GM23338 (cell line): ENCODE measurements around the gene ASPSCR1.

ENCODE experiments used
- CREB1 ChIP-seq: fragments of 250-450 bp; sonication (Bioruptor Pico); IDR thresholded peaks from 2 replicates; pipeline ENCODE4 v1.5.0; 2020; ENCODE audit warnings: low read depth, mild to moderate bottlenecking, moderate library complexity
- EZH2 ChIP-seq: fragments of 200-600 bp; sonication (generic); IDR thresholded peaks from one replicate; pipeline ENCODE4 v1.8.0; 2017; ENCODE audit warnings: antibody characterized with exemption, mild to moderate bottlenecking, low read depth; ENCODE audit not compliant: unreplicated experiment
- EZH2phosphoT487 ChIP-seq: fragments of 200-600 bp; sonication (generic); IDR thresholded peaks from one replicate; pipeline ENCODE4 v1.8.1; 2018; ENCODE audit warnings: antibody characterized with exemption; ENCODE audit not compliant: unreplicated experiment
- JUNB ChIP-seq: IDR thresholded peaks from one replicate; pipeline ENCODE4 v1.6.1; 2016; ENCODE audit warnings: antibody characterized with exemption; ENCODE audit not compliant: unreplicated experiment
- POLR2AphosphoS5 ChIP-seq: IDR thresholded peaks from 2 replicates; pipeline ENCODE4 v1.6.1; 2016; ENCODE audit warnings: antibody characterized with exemption, low read depth
- REST ChIP-seq: IDR thresholded peaks from one replicate; pipeline ENCODE4 v1.6.1; 2018; ENCODE audit warnings: antibody characterized with exemption; ENCODE audit not compliant: unreplicated experiment
- TF ChIP-seq, protein P1 (sequence below), 2 experiments: fragments of 200-600 bp in 1 of 2; sonication (generic) in 1 of 2; conservative IDR thresholded peaks; 2 replicates each; pipeline versions ENCODE4 v1.5.1 to v1.6.1; 2016 to 2017; ENCODE audit warnings: antibody characterized with exemption in 2 of 2, low read depth in 2 of 2, mild to moderate bottlenecking in 2 of 2, moderate library complexity in 1 of 2

GRCh38 chr17:81968396-81968745 is 9.1 kb upstream of the ASPSCR1 start:
- TF ChIP-seq, protein P1, sequence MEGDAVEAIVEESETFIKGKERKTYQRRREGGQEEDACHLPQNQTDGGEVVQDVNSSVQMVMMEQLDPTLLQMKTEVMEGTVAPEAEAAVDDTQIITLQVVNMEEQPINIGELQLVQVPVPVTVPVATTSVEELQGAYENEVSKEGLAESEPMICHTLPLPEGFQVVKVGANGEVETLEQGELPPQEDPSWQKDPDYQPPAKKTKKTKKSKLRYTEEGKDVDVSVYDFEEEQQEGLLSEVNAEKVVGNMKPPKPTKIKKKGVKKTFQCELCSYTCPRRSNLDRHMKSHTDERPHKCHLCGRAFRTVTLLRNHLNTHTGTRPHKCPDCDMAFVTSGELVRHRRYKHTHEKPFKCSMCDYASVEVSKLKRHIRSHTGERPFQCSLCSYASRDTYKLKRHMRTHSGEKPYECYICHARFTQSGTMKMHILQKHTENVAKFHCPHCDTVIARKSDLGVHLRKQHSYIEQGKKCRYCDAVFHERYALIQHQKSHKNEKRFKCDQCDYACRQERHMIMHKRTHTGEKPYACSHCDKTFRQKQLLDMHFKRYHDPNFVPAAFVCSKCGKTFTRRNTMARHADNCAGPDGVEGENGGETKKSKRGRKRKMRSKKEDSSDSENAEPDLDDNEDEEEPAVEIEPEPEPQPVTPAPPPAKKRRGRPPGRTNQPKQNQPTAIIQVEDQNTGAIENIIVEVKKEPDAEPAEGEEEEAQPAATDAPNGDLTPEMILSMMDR (conservative IDR thresholded peaks at IDR 0.05; ENCODE audit: low read depth in 2 of 2): no peak
- TF ChIP-seq EZH2 (no peak), POLR2AphosphoS5 (no peak), JUNB (no peak), REST (no peak), CREB1 (CRISPR knock-in tag) (no peak), EZH2phosphoT487 (no peak)
